Tibial nerve (tissue), 4 donors: ENCODE data around the gene NRG2.

Source experiments
- CTCF ChIP-seq, 5 experiments: fragments of 200-600 bp in 3 of 5; fragments of 450-650 bp in 2 of 5; sonication (generic) in 3 of 5; IDR thresholded peaks; one replicate each; pipeline ENCODE4 v1.5.1; 2016 to 2019; ENCODE audit warnings: antibody characterized with exemption in 5 of 5, mild to moderate bottlenecking in 3 of 5, moderate library complexity in 2 of 5
- EP300 ChIP-seq, 2 donors: sonication (generic); formaldehyde crosslinking; IDR thresholded peaks; one replicate each; pipeline ENCODE4 v1.6.1; 2017; ENCODE audit warnings: antibody characterized with exemption in 2 of 2, mild to moderate bottlenecking in 1 of 2
- POLR2A ChIP-seq, 2 donors: fragments of 450-650 bp; IDR thresholded peaks; one replicate each; pipeline ENCODE4 v1.6.1; 2017; ENCODE audit warnings: antibody characterized with exemption in 2 of 2, mild to moderate bottlenecking in 2 of 2, moderate library complexity in 2 of 2

DNA sequence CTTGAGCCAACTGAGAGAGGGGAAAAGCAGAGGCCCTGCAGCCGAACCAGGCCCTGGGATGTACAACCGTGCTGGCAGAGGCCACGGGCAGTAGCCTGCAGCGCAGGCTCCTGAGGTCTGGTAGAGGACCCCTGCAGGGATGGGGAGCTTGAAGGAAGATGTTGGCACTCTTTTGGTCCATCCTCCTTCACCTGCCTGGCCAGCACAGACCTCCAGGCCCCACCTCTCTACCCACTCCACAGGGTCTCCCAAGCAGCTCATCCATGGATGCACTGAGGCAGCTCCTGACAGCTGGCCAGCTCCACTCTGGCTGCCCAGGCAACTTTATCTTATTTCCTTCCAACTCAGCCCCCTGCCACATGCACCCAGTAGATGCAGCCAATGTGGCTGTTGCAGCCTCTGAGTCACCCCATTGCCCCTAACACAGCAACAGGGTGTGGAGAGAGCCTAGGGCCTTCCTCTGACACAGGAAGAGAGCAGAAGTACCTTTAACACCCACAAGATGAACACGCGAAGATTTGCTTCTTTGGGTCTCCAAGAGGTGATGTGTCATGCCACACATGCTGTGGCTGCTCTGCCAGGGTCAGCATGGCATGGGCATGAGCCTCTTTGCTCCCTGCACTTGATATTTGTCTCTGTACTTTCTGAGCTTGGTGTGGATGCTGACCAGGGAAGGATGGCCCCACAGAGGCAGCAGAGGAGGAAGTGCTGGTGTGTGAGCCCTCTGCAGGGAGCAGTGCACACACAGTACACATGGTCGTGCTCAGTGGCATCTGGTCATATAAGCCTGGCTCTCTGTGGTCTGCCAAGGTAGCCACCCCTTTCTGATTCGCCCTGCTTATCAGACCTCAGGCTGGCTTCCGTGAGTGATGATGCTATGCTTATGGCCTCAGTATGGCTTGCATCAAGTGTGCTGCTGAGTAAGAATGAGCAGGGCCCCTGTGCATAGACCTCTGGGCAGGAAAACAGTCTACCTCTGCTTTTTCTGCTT, 117.2 kb downstream of the NRG2 start:
- no peak for TF ChIP-seq POLR2A (IDR thresholded peaks at IDR 0.05)
- TF ChIP-seq CTCF (IDR thresholded peaks at IDR 0.05): no peak
- TF ChIP-seq EP300 (IDR thresholded peaks at IDR 0.05): no peak
